Loucy (cell line): ENCODE results near the gene ZFP28.

Experiments
- EZH2phosphoT487 ChIP-seq: fragments of 200-600 bp; IDR thresholded peaks from 2 replicates; pipeline ENCODE4 v1.6.1; 2018; ENCODE audit warnings: antibody characterized with exemption, mild to moderate bottlenecking, moderate library complexity, borderline replicate concordance
- TF ChIP-seq, protein P1 (sequence below): fragments of 200-600 bp; sonication (generic); conservative IDR thresholded peaks from 2 replicates; pipeline ENCODE4 v1.5.1; 2014; ENCODE audit warnings: mild to moderate bottlenecking, antibody characterized with exemption, low read length

DNA sequence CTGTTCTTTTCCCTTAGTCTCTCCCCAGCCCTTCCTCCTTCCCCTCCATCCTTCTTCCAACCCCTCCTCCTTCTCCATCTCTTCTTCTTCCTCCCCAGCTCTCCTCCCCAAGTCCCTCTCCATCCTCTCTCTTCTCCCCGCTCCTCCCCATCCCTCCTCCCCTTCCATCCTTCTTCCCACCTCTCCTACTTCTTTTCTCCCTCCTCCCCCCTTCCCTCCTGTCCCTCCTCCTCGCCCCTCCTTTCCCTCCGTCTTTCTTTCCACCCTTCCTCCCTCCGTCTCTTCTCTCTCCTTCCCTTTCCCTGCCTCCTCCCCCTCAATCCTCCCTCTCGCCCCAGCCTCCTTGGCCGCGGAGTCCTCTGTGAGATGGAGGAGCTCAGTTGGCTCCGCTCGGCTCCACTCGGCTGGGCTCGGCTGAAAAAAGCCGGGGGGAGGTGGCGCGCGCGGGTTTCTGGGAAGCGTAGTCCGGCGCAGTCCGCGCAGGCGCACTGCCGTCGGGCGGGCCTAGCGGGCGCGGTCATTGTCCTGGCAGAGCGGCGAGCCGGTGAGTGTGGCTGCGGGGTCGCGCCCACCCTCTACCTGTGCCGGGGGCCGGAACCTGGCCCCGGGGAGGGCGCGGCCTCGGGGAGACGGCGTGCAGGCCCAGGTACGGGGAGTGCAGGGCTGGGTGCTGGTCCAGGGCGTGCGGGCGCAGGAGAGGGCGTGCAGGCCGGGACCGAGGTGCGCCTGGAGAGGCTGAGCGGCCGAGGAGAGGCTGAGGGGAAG lies 56.2 kb downstream of the ZFP28 start, which contains the start of gene ZNF71:
- TF ChIP-seq, protein P1, sequence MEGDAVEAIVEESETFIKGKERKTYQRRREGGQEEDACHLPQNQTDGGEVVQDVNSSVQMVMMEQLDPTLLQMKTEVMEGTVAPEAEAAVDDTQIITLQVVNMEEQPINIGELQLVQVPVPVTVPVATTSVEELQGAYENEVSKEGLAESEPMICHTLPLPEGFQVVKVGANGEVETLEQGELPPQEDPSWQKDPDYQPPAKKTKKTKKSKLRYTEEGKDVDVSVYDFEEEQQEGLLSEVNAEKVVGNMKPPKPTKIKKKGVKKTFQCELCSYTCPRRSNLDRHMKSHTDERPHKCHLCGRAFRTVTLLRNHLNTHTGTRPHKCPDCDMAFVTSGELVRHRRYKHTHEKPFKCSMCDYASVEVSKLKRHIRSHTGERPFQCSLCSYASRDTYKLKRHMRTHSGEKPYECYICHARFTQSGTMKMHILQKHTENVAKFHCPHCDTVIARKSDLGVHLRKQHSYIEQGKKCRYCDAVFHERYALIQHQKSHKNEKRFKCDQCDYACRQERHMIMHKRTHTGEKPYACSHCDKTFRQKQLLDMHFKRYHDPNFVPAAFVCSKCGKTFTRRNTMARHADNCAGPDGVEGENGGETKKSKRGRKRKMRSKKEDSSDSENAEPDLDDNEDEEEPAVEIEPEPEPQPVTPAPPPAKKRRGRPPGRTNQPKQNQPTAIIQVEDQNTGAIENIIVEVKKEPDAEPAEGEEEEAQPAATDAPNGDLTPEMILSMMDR: no peak
- TF ChIP-seq EZH2phosphoT487: no peak
